Activated gamma-delta T cell (primary cell): ENCODE results near the gene ELOVL4.
A peak's percentile ranks its signal among the peaks of the same experiment; 100 is the strongest.

Experiments
- DNase-seq: peaks from one replicate; lab custom pipeline; 2025; lab: John Stamatoyannopoulos, UW

The ELOVL4 gene

GRCh38 chr6:79913369-79913768 lies 34.0 kb downstream of the ELOVL4 start:
- DNase-seq: no peak

- DNase-seq: no peak
Observed at GRCh38 chr6:79911992-79912391, 35.4 kb downstream of the ELOVL4 start.

GRCh38 chr6:79909517-79909916 lies 37.8 kb downstream of the ELOVL4 start:
- no peak for DNase-seq

- DNase-seq: no peak
Observed at GRCh38 chr6:79902046-79902445, 45.3 kb downstream of the ELOVL4 start.

GRCh38 chr6:79898076-79898475 lies 49.3 kb downstream of the ELOVL4 start:
- no peak for DNase-seq

GRCh38 chr6:79896075-79896449 lies 51.3 kb downstream of the ELOVL4 start:
- no peak for DNase-seq

GRCh38 chr6:79895382-79896074 lies 51.8 kb downstream of the ELOVL4 start:
- no peak for DNase-seq

GRCh38 chr6:79894939-79895338 lies 52.4 kb downstream of the ELOVL4 start:
- no peak for DNase-seq

GRCh38 chr6:79888587-79888986 lies 58.8 kb downstream of the ELOVL4 start:
- no peak for DNase-seq

GRCh38 chr6:79878142-79878748 lies 69.1 kb downstream of the ELOVL4 start:
- DNase-seq: no peak

- no peak for DNase-seq
Observed at GRCh38 chr6:79874531-79875134, 72.7 kb downstream of the ELOVL4 start.

- no peak for DNase-seq
Observed at GRCh38 chr6:79872986-79873385, 74.4 kb downstream of the ELOVL4 start.

GRCh38 chr6:79872303-79872702 lies 75.0 kb downstream of the ELOVL4 start:
- no peak for DNase-seq

GRCh38 chr6:79869600-79870084 lies 77.7 kb downstream of the ELOVL4 start:
- DNase-seq: peak; percentile 44

- no peak for DNase-seq
Observed at GRCh38 chr6:79869184-79869583, 78.2 kb downstream of the ELOVL4 start.

GRCh38 chr6:79868098-79868722 lies 79.1 kb downstream of the ELOVL4 start:
- DNase-seq: no peak
